WERI-Rb-1 (cell line): Measurements from ENCODE around the gene LRSAM1.

Source experiments
- DNase-seq: peaks from one replicate; pipeline ENCODE4 v3.0.0-alpha.2; 2020
- H3K27ac ChIP-seq: fragments of 250-450 bp; sonication (Bioruptor Pico); 2 replicates; pipeline ENCODE4 v1.5.1; 2020; ENCODE audit warnings: mild to moderate bottlenecking, moderate library complexity
- H3K27me3 ChIP-seq: fragments of 250-450 bp; sonication (Bioruptor Pico); 2 replicates; pipeline ENCODE4 v1.5.1; 2021; ENCODE audit warnings: mild to moderate bottlenecking, low read depth, moderate library complexity; ENCODE audit not compliant: insufficient read depth, severe bottlenecking
- H3K36me3 ChIP-seq: fragments of 250-450 bp; sonication (Bioruptor Pico); 2 replicates; pipeline ENCODE4 v1.5.1; 2020; ENCODE audit warnings: mild to moderate bottlenecking, moderate library complexity
- H3K4me3 ChIP-seq: 2 replicates; pipeline ENCODE4 v1.5.1; 2011; ENCODE audit warnings: low read depth, mild to moderate bottlenecking, control low read depth, low read length
- H3K9me3 ChIP-seq: fragments of 250-450 bp; sonication (Bioruptor Pico); 2 replicates; pipeline ENCODE4 v1.5.1; 2021; ENCODE audit warnings: mild to moderate bottlenecking, moderate library complexity; ENCODE audit not compliant: severe bottlenecking
- TF ChIP-seq, protein P1 (sequence below): IDR thresholded peaks from 2 replicates; pipeline ENCODE4 v1.5.1; 2011; ENCODE audit warnings: low read depth, mild to moderate bottlenecking, control low read depth, inconsistent platforms, low read length

The LRSAM1 gene

DNA sequence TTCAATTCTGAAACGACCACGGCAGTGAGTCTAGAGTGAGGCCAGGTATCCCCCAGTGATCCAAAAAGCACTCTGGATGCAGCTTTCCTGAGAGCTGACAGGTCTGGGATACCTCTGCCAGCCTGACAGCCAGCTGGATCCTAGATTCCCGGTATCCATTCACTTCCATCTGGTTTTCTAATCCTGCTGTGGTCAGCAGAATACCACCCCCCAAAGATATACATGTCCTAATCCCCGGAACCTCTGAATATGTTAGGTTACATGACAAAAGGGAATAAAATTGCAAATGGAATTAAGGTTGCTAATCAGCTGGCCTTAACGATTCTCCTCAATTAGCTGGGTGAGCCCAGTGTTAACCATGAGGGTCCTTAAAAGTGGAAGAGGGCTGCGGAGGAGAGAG lies 28.5 kb upstream of the LRSAM1 start:
- peak; percentile 59 for DNase-seq
- Histone ChIP-seq H3K4me3 (peak overlapping the region; percentile 97), H3K9me3 (no peaks in the 10 kb centered on the region), H3K27me3 (no peaks in the 10 kb centered on the region), H3K36me3 (peaks cover 30% of the 10 kb centered on the region), H3K27ac (peak overlapping the region; percentile 99)
- TF ChIP-seq, protein P1, sequence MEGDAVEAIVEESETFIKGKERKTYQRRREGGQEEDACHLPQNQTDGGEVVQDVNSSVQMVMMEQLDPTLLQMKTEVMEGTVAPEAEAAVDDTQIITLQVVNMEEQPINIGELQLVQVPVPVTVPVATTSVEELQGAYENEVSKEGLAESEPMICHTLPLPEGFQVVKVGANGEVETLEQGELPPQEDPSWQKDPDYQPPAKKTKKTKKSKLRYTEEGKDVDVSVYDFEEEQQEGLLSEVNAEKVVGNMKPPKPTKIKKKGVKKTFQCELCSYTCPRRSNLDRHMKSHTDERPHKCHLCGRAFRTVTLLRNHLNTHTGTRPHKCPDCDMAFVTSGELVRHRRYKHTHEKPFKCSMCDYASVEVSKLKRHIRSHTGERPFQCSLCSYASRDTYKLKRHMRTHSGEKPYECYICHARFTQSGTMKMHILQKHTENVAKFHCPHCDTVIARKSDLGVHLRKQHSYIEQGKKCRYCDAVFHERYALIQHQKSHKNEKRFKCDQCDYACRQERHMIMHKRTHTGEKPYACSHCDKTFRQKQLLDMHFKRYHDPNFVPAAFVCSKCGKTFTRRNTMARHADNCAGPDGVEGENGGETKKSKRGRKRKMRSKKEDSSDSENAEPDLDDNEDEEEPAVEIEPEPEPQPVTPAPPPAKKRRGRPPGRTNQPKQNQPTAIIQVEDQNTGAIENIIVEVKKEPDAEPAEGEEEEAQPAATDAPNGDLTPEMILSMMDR: no peak

DNA sequence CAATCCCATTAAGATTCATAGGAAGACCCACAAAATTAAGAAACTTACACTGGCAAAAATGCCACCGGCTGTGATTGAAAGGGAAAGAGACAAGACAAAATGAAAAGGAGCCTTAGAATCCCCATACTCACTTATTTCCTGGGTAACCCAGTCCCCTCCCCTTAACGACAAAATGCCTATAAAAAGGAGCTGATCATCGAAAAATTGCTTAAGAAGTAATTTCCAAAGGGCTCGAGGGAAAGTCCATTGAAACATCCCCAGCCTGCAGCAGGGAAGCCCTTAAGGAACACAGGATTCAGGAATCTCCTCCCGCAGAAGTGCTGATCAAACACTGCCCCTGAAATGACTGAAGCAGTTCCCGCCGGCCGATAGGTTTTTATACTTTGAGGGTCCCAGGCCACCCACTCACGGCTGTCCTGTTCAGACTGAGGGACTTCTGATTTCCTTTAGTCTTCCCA lies 27.8 kb upstream of the LRSAM1 start:
- Histone ChIP-seq H3K4me3 (peak overlapping the region; percentile 97), H3K36me3 (peaks cover 35% of the 10 kb centered on the region), H3K9me3 (no peaks in the 10 kb centered on the region), H3K27ac (peak overlapping the region; percentile 99), H3K27me3 (no peaks in the 10 kb centered on the region)
- DNase-seq: no peak
- TF ChIP-seq, protein P1: no peak

DNA sequence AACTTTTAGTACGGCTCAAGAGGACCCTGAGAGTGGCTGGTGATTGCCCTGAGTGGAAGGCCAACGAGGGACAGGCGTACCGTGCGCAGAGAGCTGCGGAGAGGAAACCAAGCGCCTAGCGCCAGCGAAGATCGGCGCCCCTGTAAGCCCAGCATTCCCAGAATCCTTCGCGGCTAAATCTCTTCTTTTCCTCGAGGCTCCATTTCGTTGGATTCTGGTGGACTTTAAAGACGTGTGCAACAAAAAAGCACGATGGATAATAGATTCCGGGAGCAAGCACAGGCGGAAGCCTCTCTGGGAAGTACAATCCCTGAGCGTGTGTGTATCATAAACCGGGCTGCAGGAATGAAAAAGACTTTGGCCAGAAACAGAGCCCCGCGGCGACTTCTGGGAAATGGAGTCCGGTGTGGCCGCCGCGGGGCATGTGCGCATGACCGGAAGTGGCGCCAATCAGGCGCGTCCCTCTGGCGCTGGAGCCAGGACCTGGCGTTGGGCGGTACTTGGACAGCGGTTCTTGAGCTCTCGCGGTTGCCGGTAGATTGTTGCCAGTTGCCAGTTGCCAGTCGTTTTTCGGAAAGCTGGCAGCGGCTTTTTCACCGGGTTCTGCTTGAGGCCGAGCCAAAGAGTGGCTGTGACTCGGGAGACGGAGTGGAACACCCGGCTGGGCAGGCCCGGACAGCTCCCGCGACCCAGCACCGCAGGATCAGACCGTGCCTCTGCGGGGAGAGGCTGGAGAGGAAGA lies 27.2 kb upstream of the LRSAM1 start, which contains the start of gene ZNF79:
Gene ZNF79, plus strand, starts transcription at position 449 of the 742 bp plus-strand sequence. CDS start 406 bp downstream, outside the sequence.
- TF ChIP-seq, protein P1: no peak
- Histone ChIP-seq H3K36me3 (peaks cover 41% of the 10 kb centered on the region), H3K27ac (peak within 1 kb of the TSS; percentile 99), H3K9me3 (no peaks in the 10 kb centered on the region), H3K4me3 (peak within 1 kb of the TSS; percentile 97), H3K27me3 (no peaks in the 10 kb centered on the region)
- peak; percentile 96 for DNase-seq

DNA sequence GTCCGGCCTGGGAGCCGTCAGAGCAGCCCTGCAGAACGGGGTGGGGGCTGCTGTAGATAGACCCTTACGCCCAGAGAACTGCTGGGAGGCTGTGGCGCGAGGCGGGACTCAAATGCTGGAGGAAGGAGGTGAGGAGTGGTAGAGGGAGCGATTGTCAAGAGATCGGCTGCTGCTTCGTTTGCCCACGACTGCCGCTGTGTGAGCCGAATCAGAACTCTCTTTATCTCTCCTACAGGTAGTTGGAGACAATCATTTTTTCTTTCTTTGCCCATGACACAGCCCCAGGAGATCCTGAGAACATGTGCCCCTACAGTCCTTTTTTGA lies 26.7 kb upstream of the LRSAM1 start:
- TF ChIP-seq, protein P1: 0 out of 2 replicates have a peak, but pooled peaks have one; percentile 5
- DNase-seq: no peak
- Histone ChIP-seq H3K27me3 (no peaks in the 10 kb centered on the region), H3K27ac (peak overlapping the region; percentile 99), H3K9me3 (no peaks in the 10 kb centered on the region), H3K36me3 (peaks cover 46% of the 10 kb centered on the region), H3K4me3 (peak overlapping the region; percentile 97)

DNA sequence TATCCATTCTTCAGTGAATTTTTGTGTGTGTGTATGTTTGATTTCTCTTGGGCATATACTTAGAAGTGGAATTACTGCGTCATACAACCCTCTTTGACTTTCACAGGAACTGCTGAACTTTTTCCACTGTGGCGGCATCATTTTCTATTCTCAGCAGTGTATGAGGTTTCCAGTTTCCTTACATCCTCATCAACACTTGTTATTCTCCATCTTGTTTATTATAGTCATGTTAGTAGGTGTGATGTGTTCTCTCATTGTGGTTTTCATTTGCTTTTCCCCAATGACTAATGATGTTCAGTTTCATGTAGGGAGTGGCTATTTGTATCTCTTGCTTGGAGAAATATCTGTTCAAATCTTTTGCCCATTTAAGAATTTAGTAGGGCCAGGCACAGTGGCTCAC lies 24.6 kb upstream of the LRSAM1 start:
- no peak for DNase-seq
- Histone ChIP-seq H3K27me3 (no peaks in the 10 kb centered on the region), H3K27ac (no peak overlapping the region), H3K4me3 (no peak overlapping the region), H3K36me3 (peaks cover 66% of the 10 kb centered on the region), H3K9me3 (no peaks in the 10 kb centered on the region)
- TF ChIP-seq, protein P1: no peak

DNA sequence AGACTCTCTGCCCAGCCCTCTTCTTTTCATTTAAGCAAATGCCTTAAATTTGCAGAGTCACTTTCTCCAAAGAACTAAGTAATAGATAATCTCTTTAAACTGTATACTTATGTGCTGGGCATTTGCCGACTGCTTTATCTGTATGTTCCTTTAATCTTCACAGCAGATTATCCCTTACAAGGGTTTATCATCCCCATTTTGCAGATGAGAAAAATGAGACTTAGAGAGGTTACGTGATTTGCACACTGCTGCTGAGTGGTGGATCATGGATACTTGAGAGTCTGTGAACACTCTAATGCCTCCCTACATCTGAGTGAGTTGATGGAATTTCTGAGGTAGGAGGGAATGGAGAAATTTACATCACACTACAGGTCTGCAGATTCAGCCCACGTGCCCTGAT lies 23.0 kb upstream of the LRSAM1 start:
- DNase-seq: no peak
- Histone ChIP-seq H3K27ac (no peak overlapping the region), H3K4me3 (no peak overlapping the region), H3K9me3 (no peaks in the 10 kb centered on the region), H3K27me3 (no peaks in the 10 kb centered on the region), H3K36me3 (peaks cover 79% of the 10 kb centered on the region)
- TF ChIP-seq, protein P1: no peak
